Stomach (tissue), 4 donors: ENCODE measurements around the gene IPO13.

ENCODE experiments used
- EP300 ChIP-seq: sonication (generic); formaldehyde crosslinking; IDR thresholded peaks from one replicate; pipeline ENCODE4 v1.6.1; 2017; ENCODE audit warnings: antibody characterized with exemption
- POLR2AphosphoS5 ChIP-seq, 3 donors: sonication (generic); formaldehyde crosslinking; IDR thresholded peaks; one replicate each; pipeline ENCODE4 v1.6.1; 2016; ENCODE audit warnings: antibody characterized with exemption in 3 of 3
- TF ChIP-seq, protein P1 (sequence below), 7 experiments: fragments of 450-650 bp in 4 of 7; fragments of 200-600 bp in 3 of 7; sonication (generic) in 3 of 7; IDR thresholded peaks; one replicate each; pipeline ENCODE4 v1.5.1; 2016 to 2019; ENCODE audit warnings: antibody characterized with exemption in 7 of 7, control low read depth in 2 of 7, mild to moderate bottlenecking in 1 of 7

GRCh38 chr1:43931711-43932660 lies 14.8 kb upstream of the IPO13 start:
- TF ChIP-seq EP300 (no peak), POLR2AphosphoS5 (IDR thresholded peaks at IDR 0.05) (no peak)
- TF ChIP-seq, protein P1, sequence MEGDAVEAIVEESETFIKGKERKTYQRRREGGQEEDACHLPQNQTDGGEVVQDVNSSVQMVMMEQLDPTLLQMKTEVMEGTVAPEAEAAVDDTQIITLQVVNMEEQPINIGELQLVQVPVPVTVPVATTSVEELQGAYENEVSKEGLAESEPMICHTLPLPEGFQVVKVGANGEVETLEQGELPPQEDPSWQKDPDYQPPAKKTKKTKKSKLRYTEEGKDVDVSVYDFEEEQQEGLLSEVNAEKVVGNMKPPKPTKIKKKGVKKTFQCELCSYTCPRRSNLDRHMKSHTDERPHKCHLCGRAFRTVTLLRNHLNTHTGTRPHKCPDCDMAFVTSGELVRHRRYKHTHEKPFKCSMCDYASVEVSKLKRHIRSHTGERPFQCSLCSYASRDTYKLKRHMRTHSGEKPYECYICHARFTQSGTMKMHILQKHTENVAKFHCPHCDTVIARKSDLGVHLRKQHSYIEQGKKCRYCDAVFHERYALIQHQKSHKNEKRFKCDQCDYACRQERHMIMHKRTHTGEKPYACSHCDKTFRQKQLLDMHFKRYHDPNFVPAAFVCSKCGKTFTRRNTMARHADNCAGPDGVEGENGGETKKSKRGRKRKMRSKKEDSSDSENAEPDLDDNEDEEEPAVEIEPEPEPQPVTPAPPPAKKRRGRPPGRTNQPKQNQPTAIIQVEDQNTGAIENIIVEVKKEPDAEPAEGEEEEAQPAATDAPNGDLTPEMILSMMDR (IDR thresholded peaks at IDR 0.05), result no peak
